GM19468 (cell line): ENCODE data around the gene SLC24A3.

ENCODE experiments used
- ATAC-seq: cut with Tn5 transposase; IDR thresholded peaks from one replicate; pipeline ENCODE4 v1.9.1; 2021; ENCODE audit warnings: mild to moderate bottlenecking, moderate library complexity, moderate number of reproducible peaks; ENCODE audit not compliant: unreplicated experiment; ENCODE audit errors: extremely low read depth

SLC24A3 gene

GRCh38 chr20:19268426-19268825 lies 56.0 kb downstream of the SLC24A3 start:
- ATAC-seq, result no peak

- ATAC-seq, result no peak
Observed at GRCh38 chr20:19269737-19270340, 57.4 kb downstream of the SLC24A3 start.

- no peak for ATAC-seq
Observed at GRCh38 chr20:19271879-19272651, 59.6 kb downstream of the SLC24A3 start.

- ATAC-seq, result no peak
Observed at GRCh38 chr20:19272976-19273654, 60.7 kb downstream of the SLC24A3 start.

- ATAC-seq, result no peak
Observed at GRCh38 chr20:19274001-19274400, 61.6 kb downstream of the SLC24A3 start.

- ATAC-seq, result no peak
Observed at GRCh38 chr20:19274412-19275015, 62.1 kb downstream of the SLC24A3 start.

- ATAC-seq, result no peak
Observed at GRCh38 chr20:19275038-19275629, 62.7 kb downstream of the SLC24A3 start.

- ATAC-seq, result no peak
Observed at GRCh38 chr20:19275630-19276071, 63.2 kb downstream of the SLC24A3 start.

GRCh38 chr20:19277381-19277780 lies 64.9 kb downstream of the SLC24A3 start:
- ATAC-seq, result no peak

GRCh38 chr20:19283490-19284025 lies 71.1 kb downstream of the SLC24A3 start:
- no peak for ATAC-seq

GRCh38 chr20:19284400-19285178 lies 72.1 kb downstream of the SLC24A3 start:
- ATAC-seq, result no peak

- no peak for ATAC-seq
Observed at GRCh38 chr20:19285436-19285835, 73.0 kb downstream of the SLC24A3 start.

- ATAC-seq, result no peak
Observed at GRCh38 chr20:19288061-19288460, 75.6 kb downstream of the SLC24A3 start.

- no peak for ATAC-seq
Observed at GRCh38 chr20:19288636-19289035, 76.2 kb downstream of the SLC24A3 start.

- ATAC-seq, result no peak
Observed at GRCh38 chr20:19289451-19289850, 77.0 kb downstream of the SLC24A3 start.

- ATAC-seq, result no peak
Observed at GRCh38 chr20:19291024-19291817, 78.8 kb downstream of the SLC24A3 start.

- no peak for ATAC-seq
Observed at GRCh38 chr20:19291818-19292132, 79.3 kb downstream of the SLC24A3 start.

- no peak for ATAC-seq
Observed at GRCh38 chr20:19292254-19292653, 79.8 kb downstream of the SLC24A3 start.

GRCh38 chr20:19295076-19295475 lies 82.6 kb downstream of the SLC24A3 start:
- no peak for ATAC-seq
